ENCODE data around the gene SCIN.

SCIN gene

GRCh38 chr7:12610899-12611298 lies 40.4 kb downstream of the SCIN start:
- H3K4me3 ChIP-seq (ENCODE audit: low read length): no peak overlapping the region
- no peak for DNase-seq (ENCODE audit: low read depth)
- no peak for TF ChIP-seq CTCF (IDR thresholded peaks at IDR 0.05; ENCODE audit: insufficient read depth, low read depth, low read length, missing control alignments)

DNA sequence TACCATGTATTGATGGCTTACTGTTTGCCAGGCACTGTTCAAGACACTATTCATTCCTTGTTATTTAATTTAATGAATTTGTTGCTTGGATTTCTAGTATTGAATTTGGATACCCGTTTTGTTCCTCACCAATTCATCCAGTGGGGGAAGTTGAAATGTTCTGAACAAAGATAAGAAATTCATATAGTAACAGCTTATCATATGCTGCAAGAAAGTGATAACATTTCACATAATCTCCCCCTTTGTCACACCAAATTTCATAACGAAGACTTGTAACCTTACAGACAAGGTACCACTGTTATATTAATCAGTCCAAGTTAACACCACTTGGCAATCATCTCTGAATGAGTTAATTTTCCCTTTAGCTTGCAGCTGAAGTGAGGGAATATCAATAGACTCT lies 42.1 kb downstream of the SCIN start:
- no peak for DNase-seq (ENCODE audit: low read depth)
- TF ChIP-seq CTCF (IDR thresholded peaks at IDR 0.05; ENCODE audit: insufficient read depth, low read depth, low read length, missing control alignments): no peak
- no peak overlapping the region for H3K4me3 ChIP-seq (ENCODE audit: low read length)

GRCh38 chr7:12619461-12620069 lies 49.0 kb downstream of the SCIN start:
- no peak for TF ChIP-seq CTCF (IDR thresholded peaks at IDR 0.05; ENCODE audit: insufficient read depth, low read depth, low read length, missing control alignments)
- DNase-seq (ENCODE audit: low read depth): no peak

DNA sequence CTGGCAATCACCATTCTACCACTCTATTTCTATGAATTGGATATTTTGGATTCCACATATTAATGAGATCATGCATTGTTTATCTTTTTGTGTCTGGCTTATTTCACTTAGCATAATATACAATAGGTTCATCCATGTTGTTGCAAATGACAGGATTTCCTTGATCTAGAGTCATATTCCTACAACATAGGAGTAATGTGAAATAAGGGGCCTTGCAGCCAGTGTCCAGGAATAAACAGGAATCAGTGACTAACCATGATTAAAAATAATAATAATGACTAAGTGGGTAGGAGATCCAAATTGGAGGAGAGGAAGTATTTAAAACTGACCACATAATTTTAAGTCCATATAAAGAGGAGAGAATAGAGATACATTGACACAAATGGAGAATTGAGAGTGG lies 49.9 kb downstream of the SCIN start:
- DNase-seq (ENCODE audit: low read depth): no peak
- H3K4me3 ChIP-seq (ENCODE audit: low read length): no peak overlapping the region
- TF ChIP-seq CTCF (IDR thresholded peaks at IDR 0.05; ENCODE audit: insufficient read depth, low read depth, low read length, missing control alignments): no peak

More at GRCh38 chr7:12619461-12620069, 49.0 kb downstream of the SCIN start:
- no peak overlapping the region for H3K4me3 ChIP-seq (ENCODE audit: low read length)

DNA sequence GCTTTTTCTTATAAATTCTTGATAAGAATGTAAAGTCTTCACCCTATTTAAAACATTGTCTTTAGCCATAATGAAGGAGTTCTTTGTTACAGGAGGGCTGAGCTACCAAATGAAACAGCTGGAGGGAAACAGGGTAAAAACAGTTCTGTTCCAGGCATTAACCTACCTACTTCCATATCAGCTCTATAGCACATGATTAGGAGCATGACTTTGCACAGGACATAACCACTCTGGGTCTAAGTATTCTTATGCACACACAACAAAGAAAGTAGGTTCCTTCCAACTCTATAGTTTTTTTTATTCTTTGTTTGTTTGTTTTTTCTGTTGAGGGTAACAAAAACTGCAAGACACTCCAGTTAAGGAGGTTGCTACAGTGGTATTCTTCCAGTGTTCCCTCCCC lies 52.7 kb downstream of the SCIN start:
- no peak for TF ChIP-seq CTCF (IDR thresholded peaks at IDR 0.05; ENCODE audit: insufficient read depth, low read depth, low read length, missing control alignments)
- no peak for DNase-seq (ENCODE audit: low read depth)
- no peak overlapping the region for H3K4me3 ChIP-seq (ENCODE audit: low read length)

GRCh38 chr7:12623885-12624498 lies 53.5 kb downstream of the SCIN start:
- peak; percentile 38 for DNase-seq (ENCODE audit: low read depth)
- H3K4me3 ChIP-seq (ENCODE audit: low read length): no peak overlapping the region

More at GRCh38 chr7:12623885-12624498, 53.5 kb downstream of the SCIN start:
- peak; percentile 74 for TF ChIP-seq CTCF (IDR thresholded peaks at IDR 0.05; ENCODE audit: insufficient read depth, low read depth, low read length, missing control alignments)

All from epithelial cell of esophagus (primary cell).